NT2/D1 (cell line): Measurements from ENCODE around the gene RNF7.

Experiments
- SUZ12 ChIP-seq: IDR thresholded peaks from 2 replicates; pipeline ENCODE4 v1.6.1; 2011; ENCODE audit not compliant: insufficient read length, insufficient read depth; ENCODE audit errors: extremely low read depth
- YY1 ChIP-seq: IDR thresholded peaks from 2 replicates; pipeline ENCODE4 v1.6.1; 2011; ENCODE audit not compliant: insufficient read length, insufficient read depth
- ZNF274 ChIP-seq: IDR thresholded peaks from 2 replicates; pipeline ENCODE4 v1.6.1; 2011; ENCODE audit warnings: mild to moderate bottlenecking, low read depth, low read length

- TF ChIP-seq YY1, result no peak
- no peak for TF ChIP-seq ZNF274
- TF ChIP-seq SUZ12, result no peak
Observed at GRCh38 chr3:141763088-141763750, 25.1 kb downstream of the RNF7 start, which contains the start of gene GRK7.
